HUES6 (cell line): ENCODE results near the gene SLC6A17.

Experiments
- H3K27ac ChIP-seq: 2 replicates; pipeline ENCODE4 v1.7.0; 2013; ENCODE audit warnings: low read depth, mild to moderate bottlenecking, low read length, inconsistent platforms
- H3K27me3 ChIP-seq: 2 replicates; pipeline ENCODE4 v1.6.1; 2013; ENCODE audit warnings: low read length; ENCODE audit not compliant: control insufficient read depth, insufficient read depth
- H3K36me3 ChIP-seq: 2 replicates; pipeline ENCODE4 v1.6.1; 2013; ENCODE audit warnings: low read length; ENCODE audit not compliant: control insufficient read depth, insufficient read depth
- H3K4me1 ChIP-seq: 2 replicates; pipeline ENCODE4 v1.6.1; 2013; ENCODE audit warnings: low read length; ENCODE audit not compliant: control insufficient read depth, insufficient read depth
- H3K4me3 ChIP-seq: 2 replicates; pipeline ENCODE4 v1.5.1; 2013; ENCODE audit warnings: low read depth, low read length
- H3K9ac ChIP-seq: one replicate; pipeline ENCODE4 v1.6.1; 2013; ENCODE audit warnings: mild to moderate bottlenecking, low read length
- H3K9me3 ChIP-seq: 2 replicates; pipeline ENCODE4 v1.6.1; 2013; ENCODE audit warnings: low read depth, low read length; ENCODE audit not compliant: control insufficient read depth, insufficient read depth

The SLC6A17 gene

DNA sequence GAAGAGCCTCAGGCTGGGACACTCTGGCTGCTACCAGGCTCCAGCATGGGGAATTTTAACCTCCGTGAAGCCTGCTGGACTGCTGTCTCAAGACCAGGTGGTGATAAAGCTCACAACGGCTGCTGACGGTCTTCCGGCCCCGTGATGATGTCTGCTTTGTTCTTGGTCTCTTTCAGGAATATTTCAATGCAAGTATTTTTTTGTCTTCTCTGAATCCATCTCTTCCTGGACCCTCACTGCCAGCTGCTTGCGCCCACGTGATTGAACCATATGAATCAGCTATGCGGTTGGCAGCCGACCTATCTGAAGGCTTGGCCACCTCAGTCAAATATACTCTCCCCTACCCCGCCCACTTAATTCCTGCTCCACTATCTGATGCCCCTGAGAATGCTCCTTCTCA, 14.6 kb upstream of the SLC6A17 start:
- H3K27me3 ChIP-seq, result peaks cover 33% of the 10 kb centered on the region

DNA sequence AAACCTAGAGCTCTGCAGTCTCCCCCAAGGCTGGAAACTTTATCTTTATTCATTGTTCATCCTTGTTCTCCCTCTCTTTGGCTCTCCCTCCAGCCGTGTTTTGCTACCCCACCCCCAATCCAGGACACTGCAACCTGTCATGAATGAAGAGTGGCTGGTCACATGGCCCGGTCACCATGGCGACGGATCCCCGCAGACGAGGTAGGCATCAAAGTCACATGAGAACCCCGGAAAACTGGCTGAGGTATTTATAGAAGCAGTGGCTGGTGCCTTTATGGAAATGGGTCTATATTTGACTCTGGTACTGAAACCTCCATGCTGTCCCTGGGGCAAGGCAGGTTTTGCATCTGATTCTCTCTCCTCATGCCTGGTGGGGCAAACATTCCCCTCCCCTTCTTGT, 13.4 kb upstream of the SLC6A17 start:
- H3K4me1 ChIP-seq, result peaks cover 9% of the 10 kb centered on the region; the same call in 1 of the 2 replicates
- H3K4me3 ChIP-seq, result 0 out of 2 replicates have a peak overlapping the region, but pooled peaks have one; percentile 11
- H3K9ac ChIP-seq, result no peak overlapping the region
- H3K27ac ChIP-seq, result no peak overlapping the region
- no peaks in the 10 kb centered on the region for H3K9me3 ChIP-seq
- H3K27me3 ChIP-seq, result peaks cover 34% of the 10 kb centered on the region
- H3K36me3 ChIP-seq, result no peaks in the 10 kb centered on the region

More for the DNA sequence above, 14.6 kb upstream of the SLC6A17 start:
- H3K4me3 ChIP-seq, result no peak overlapping the region
- H3K9ac ChIP-seq, result no peak overlapping the region
- peaks cover 9% of the 10 kb centered on the region; the same call in 1 of the 2 replicates for H3K4me1 ChIP-seq
- H3K9me3 ChIP-seq, result no peaks in the 10 kb centered on the region
- no peaks in the 10 kb centered on the region for H3K36me3 ChIP-seq
- no peak overlapping the region for H3K27ac ChIP-seq

DNA sequence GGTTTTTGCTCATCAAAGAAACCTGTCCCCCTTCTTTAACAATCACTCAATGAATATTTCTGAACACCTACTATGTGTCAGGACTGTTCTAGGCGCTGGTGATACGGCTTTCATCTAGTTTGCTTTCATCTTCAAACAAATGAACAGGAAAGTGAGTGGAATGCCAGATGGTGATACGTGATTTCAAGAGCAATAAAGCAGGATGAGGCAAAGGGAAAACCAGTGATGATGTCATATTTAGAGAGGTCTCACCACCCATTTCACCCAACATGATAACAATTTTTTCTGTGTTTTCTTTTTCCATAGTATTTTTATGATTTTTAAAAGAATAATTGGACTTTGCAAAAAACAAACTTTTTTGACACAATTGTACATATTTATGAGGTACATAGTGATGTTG, 11.3 kb upstream of the SLC6A17 start:
- H3K27me3 ChIP-seq, result peaks cover 54% of the 10 kb centered on the region
- H3K9ac ChIP-seq, result no peak overlapping the region

DNA sequence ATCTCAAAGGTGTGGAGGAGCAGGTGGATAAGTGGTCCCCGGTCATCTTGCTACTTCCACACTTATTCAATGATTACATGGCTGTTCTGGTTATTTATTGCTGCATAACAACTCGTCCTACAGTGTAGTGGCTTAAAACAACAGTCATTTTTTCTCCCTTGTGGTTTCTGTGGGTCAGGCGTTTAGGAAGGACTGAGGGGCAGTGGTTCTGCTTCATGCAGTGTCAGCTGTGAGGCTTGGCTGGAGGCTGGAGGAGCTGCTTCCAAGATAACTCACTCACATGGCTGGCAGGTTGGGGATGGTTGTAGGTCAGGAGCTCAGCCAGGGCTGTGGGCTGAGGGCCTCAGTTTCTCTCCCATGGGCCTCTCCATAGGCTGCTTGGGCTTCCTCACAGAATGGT, 5.9 kb upstream of the SLC6A17 start:
- H3K9ac ChIP-seq, result no peak overlapping the region
- no peak overlapping the region for H3K4me3 ChIP-seq
- H3K4me1 ChIP-seq, result no peaks in the 10 kb centered on the region
- H3K9me3 ChIP-seq, result no peaks in the 10 kb centered on the region
- no peak overlapping the region for H3K27ac ChIP-seq
- peaks cover 82% of the 10 kb centered on the region for H3K27me3 ChIP-seq
- H3K36me3 ChIP-seq, result no peaks in the 10 kb centered on the region

More for the DNA sequence above, 11.3 kb upstream of the SLC6A17 start:
- H3K9me3 ChIP-seq, result no peaks in the 10 kb centered on the region
- H3K4me1 ChIP-seq, result peaks cover 9% of the 10 kb centered on the region; the same call in 1 of the 2 replicates
- no peak overlapping the region for H3K27ac ChIP-seq
- no peak overlapping the region for H3K4me3 ChIP-seq
- H3K36me3 ChIP-seq, result no peaks in the 10 kb centered on the region

DNA sequence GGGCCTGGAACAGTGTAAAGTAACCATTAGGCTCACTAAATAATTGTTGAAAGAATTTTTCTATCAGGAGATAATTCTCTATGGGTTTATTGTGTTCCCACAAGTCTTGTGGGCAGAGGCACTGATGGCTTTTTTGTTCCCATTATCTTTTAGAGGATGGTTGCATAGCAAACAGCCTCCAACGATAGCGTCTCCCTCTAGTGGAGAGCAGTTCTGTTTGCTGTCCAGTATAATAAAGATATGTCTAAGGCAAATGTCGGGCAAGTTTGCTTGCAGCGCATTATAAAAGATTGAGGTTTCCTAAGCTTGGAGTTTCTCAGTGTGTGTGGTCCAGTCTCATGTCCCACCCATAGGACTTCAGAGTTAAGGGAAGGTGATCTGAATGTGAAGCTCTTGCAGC, 1.3 kb upstream of the SLC6A17 start:
- no peaks in the 10 kb centered on the region for H3K9me3 ChIP-seq
- no peak overlapping the region for H3K4me3 ChIP-seq
- H3K9ac ChIP-seq, result no peak overlapping the region
- no peaks in the 10 kb centered on the region for H3K36me3 ChIP-seq
- no peaks in the 10 kb centered on the region; the same call in 1 of the 2 replicates for H3K4me1 ChIP-seq
- peaks cover 100% of the 10 kb centered on the region for H3K27me3 ChIP-seq
- H3K27ac ChIP-seq, result no peak overlapping the region

DNA sequence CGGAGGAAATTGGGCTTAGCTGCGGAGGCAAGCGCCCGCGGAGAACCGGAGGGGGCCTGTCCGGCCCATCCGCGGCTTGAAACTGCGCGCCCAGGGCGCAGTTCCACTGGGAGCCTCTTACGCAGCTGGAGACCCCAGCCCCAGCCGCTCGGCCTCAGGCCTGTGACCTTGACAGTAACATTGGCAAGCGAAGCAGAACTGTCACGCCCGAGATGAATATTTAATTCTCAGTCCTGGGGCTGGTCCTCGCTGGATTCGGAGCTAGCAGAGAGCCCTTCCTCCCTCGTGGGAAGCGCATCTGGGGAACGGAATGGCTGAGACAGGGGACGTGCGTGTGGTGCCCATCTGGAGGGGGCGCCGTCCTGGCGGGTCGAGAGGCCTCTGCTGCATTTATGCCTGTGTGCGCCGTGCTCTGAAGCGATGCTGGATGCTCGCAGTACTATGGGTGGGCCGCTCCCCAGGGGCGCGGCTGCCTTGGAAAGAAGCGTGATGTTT, 928 bp downstream of the SLC6A17 start:
- no peaks in the 10 kb centered on the region for H3K9me3 ChIP-seq
- peaks cover 100% of the 10 kb centered on the region for H3K27me3 ChIP-seq
- no peaks in the 10 kb centered on the region for H3K36me3 ChIP-seq
- no peaks in the 10 kb centered on the region; the same call in 1 of the 2 replicates for H3K4me1 ChIP-seq
- peak overlapping the region; percentile 69 for H3K4me3 ChIP-seq
- no peak overlapping the region for H3K9ac ChIP-seq
- H3K27ac ChIP-seq, result no peak overlapping the region

DNA sequence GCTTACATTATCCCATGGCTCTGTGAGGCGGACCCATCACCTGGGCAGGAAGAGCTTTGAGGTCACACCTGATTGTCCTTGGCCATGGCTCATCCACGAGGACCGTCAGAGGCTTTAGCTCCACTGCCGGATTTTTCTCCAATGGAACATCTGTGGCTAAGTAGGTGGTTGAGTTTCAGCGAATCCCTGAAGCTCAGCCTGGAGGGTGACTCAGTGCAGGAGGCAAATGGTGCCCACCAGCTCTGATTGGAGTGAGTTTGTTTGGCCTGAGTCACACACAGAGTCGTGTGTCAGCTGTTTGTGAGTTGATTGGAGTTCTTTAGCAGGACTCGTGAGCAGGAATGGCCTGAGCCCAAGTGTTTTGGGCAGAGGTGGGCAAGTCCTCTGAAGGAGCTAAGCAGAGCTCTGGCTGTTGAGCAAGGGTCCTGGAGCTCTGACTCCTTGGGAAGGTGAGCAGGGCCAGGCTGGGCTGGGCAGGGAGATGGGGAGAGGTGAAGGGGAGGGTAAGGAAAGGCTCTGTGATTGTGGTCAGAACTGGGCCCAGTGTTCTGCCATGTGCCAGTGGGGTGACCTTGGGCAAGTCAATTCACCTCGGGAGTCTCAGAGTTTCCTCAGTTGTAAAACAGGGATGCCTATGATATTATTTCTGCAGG, 2.0 kb downstream of the SLC6A17 start:
- H3K4me3 ChIP-seq, result no peak overlapping the region
- no peaks in the 10 kb centered on the region; the same call in 1 of the 2 replicates for H3K4me1 ChIP-seq
- H3K36me3 ChIP-seq, result no peaks in the 10 kb centered on the region
- no peaks in the 10 kb centered on the region for H3K9me3 ChIP-seq
- no peak overlapping the region for H3K9ac ChIP-seq
- no peak overlapping the region for H3K27ac ChIP-seq
- peaks cover 95% of the 10 kb centered on the region for H3K27me3 ChIP-seq

DNA sequence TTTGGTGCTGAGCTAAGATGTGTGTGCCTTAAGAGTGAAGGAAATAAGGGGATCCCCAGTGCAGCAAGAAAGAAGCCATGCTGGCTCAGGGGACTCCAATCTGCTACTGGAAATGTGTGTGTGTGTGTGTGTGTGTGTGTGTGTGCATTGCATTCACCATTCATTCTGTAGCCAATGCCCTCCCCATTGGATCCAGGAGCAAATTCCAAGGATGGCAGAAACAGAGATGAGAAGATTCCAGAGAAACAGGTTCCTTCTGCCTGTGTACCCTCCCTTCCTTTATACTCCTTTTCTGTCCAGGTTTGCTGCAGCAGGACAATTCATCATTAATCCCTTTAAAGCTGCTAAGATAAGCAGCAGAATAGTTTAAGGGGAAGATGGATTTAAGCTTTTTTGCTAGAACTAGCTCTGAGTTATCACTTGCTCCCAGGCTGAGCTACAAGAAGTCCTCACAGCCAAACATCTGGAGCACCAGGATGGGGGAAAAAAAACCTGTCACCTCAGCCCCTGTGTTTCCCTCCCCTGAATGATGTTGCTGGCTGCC, 3.2 kb downstream of the SLC6A17 start:
- Histone ChIP-seq H3K27me3 (peaks cover 85% of the 10 kb centered on the region), H3K9ac (no peak overlapping the region), H3K27ac (no peak overlapping the region), H3K4me3 (no peak overlapping the region), H3K36me3 (no peaks in the 10 kb centered on the region), H3K4me1 (no peaks in the 10 kb centered on the region; the same call in 1 of the 2 replicates), H3K9me3 (no peaks in the 10 kb centered on the region)

DNA sequence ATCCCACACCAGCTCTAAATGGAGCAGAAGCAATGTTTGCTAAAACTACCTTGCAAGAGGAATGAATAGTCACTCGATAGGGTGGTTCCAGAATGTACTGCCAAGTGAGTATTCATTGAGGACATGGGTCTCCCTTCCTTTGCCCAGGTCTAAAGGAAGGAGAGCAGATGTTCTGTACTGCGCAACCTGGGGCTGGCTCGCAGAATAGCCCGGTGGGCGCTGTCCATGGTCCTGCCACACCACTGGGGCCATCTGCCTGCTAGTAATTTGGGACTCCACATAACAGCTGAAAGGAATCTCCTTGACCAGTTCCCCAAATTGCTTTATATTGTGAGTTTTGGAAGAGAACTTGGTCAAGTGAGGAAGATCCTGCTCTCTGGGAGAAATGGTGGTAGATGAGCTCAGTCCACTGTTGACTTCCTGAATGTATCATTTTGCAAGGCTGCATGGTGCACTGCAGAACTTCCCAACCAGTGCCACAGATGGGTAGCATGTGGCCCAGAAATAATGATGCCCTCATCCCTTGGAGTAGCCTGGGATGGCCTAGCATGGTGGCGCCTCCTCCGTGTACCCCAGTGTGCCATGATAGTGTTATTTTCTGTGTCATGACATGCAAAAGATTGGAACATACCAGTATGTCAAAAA, 5.7 kb downstream of the SLC6A17 start:
- H3K4me3 ChIP-seq, result no peak overlapping the region
- H3K27me3 ChIP-seq, result peaks cover 64% of the 10 kb centered on the region
- H3K27ac ChIP-seq, result no peak overlapping the region
- no peaks in the 10 kb centered on the region for H3K36me3 ChIP-seq
- no peak overlapping the region for H3K9ac ChIP-seq
- H3K9me3 ChIP-seq, result no peaks in the 10 kb centered on the region
- H3K4me1 ChIP-seq, result no peaks in the 10 kb centered on the region

DNA sequence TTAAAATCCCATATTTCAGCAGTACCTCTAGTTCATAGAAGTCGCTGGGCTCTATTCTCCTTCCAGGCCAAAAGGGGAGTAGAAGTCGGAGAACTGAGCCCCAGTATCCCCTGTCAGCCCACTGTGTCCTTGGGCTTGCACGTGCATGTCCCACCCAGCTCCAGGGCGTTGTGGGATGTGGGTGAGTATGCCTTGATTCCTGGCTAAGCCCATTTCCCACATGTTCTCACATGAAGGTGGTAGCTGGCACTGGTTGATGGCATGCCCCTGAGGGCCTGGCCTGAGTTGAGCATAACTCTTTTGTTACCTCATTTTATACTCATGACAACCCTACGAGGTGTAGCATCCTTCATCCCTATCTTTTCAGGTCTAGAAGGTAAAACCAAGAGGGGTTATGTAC, 8.0 kb downstream of the SLC6A17 start:
- Histone ChIP-seq H3K9me3 (no peaks in the 10 kb centered on the region), H3K4me1 (no peaks in the 10 kb centered on the region), H3K9ac (no peak overlapping the region), H3K27me3 (peaks cover 46% of the 10 kb centered on the region), H3K27ac (no peak overlapping the region), H3K36me3 (no peaks in the 10 kb centered on the region), H3K4me3 (no peak overlapping the region)

DNA sequence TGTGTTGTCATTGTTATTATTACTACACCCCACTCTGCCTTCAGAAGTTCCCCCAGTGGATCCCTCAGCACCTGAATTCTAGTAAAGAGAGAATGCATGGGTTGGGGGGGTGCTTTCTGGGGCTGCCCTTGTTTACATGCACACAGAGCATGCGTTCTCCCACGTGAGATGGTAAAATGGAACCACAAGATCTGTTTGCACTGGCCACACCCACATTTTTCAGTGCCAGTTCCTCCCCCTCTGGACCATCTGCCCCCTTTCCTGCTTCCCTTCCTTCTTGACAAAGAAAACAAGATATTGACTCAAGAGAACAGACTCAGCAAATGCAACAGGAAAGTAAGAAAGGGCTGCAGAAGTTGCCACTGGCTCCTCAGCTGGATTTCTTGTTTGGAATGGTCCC, 8.9 kb downstream of the SLC6A17 start:
- H3K36me3 ChIP-seq, result no peaks in the 10 kb centered on the region
- H3K9me3 ChIP-seq, result no peaks in the 10 kb centered on the region
- H3K4me3 ChIP-seq, result no peak overlapping the region
- no peak overlapping the region for H3K9ac ChIP-seq
- H3K27me3 ChIP-seq, result peaks cover 39% of the 10 kb centered on the region
- no peak overlapping the region for H3K27ac ChIP-seq
- peaks cover 3% of the 10 kb centered on the region; the same call in 1 of the 2 replicates for H3K4me1 ChIP-seq
